ENCODE measurements around the gene LY6G6D.

LY6G6D gene

GRCh38 chr6:31765910-31766794, 51.0 kb downstream of the LY6G6D start:
- no peak for DNase-seq

DNA sequence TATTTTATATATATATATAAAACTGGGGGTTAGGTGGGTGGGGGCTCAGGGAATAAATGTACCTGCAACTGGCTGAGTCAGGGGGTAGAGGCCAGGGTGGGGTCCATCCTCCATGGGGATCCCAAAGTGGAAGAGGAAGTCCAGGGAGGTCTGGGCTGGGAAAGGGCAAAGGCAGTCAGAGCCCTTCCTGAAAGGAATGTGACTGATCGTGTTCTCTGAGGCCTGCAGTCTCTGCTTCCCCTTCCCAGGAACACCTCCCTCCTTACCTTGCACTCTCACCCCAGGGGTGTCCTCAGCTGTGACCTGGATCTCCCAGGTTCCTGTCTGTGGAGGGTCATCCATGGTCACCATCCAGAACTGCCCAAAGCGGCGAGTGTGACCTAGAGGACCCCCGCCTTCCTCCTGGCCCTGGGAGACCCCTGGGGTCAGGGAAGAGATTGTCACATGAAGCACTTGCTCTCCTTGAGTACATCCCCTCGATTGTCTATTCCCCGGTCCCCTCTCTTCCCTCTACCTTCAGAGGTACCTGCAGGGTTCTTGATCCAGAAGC, 52.0 kb downstream of the LY6G6D start:
- DNase-seq, result no peak

Measured in activated gamma-delta T cell (primary cell).